Esophagus mucosa (tissue), 1 donor: Measurements from ENCODE around the gene TMEM100. TPM values are rescaled to one million over a fixed set of nuclear protein-coding genes. Genes with fewer than 3 reads are reported as not detected.
"Not testable (repeated sequence)": the region's sequence is repeated elsewhere in the genome, so short reads cannot be mapped to it uniquely, and the experiment has no call there.

Experiments
- ATAC-seq: fragments of 200-7000 bp; cut with Tn5 transposase; one replicate; pipeline ENCODE4 v1.9.1; 2020
- total RNA-seq: library from RNA; stranded (reverse); gene quantifications from one replicate; pipeline ENCODE4 v1.2.4, GENCODE V29; 2023
- donor health status: DM: yes; HTN: yes; CAD: no.

The TMEM100 gene
- total RNA-seq, 1 donor from 2014 or later, result 0.76 TPM

DNA sequence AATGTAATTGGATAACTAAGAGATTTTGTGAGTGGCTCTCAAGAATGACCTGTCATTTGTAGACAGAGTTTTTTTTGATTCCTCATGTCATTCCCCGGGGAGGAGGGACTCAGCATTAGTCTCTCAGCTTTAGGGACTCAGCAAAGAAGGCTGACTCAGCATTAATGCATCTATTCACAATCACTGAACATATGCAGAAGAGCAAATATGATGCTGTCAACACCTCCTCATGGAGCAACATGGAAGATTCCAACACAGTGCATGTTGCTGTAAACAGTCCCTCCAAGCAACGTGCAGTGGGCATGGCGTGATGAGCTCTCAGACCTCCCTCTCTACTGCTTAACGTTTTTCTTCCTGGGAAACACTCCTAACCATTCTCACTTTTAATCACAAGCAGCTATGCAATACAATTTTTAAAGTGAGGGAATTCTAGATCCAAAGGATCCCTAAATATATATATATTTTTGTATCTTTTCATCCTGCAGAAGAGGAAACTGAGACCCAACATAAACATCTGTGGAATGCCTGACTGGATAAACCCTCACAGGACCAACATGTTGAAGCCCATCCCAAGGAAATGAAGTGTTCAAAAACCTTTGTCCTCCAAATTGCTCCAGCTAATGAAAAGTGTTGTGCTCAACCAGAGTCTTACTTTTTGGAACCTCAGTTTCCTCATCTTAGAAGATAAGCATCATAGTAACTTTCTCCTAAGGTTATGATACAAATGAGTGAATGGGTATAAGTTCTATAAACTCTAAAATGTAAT, 38.9 kb downstream of the TMEM100 start:
- no peak for ATAC-seq

DNA sequence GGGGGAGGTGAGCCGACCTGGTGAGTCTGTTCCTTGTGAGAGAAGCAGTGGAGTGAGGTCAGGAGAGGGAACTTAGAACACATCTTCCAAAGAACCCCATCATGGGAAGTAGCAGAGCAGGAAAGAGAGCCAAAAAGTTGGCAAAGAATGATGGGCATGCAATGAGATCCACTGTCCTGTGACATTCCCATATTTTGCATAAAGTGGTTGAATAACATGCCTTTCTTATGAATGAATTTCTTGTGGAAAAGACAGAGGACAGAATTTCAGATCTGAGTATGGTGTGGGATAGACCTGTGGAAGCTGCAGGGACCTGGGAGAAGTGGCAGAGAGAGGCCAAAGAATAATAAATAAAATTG, 41.3 kb downstream of the TMEM100 start:
- no peak for ATAC-seq

DNA sequence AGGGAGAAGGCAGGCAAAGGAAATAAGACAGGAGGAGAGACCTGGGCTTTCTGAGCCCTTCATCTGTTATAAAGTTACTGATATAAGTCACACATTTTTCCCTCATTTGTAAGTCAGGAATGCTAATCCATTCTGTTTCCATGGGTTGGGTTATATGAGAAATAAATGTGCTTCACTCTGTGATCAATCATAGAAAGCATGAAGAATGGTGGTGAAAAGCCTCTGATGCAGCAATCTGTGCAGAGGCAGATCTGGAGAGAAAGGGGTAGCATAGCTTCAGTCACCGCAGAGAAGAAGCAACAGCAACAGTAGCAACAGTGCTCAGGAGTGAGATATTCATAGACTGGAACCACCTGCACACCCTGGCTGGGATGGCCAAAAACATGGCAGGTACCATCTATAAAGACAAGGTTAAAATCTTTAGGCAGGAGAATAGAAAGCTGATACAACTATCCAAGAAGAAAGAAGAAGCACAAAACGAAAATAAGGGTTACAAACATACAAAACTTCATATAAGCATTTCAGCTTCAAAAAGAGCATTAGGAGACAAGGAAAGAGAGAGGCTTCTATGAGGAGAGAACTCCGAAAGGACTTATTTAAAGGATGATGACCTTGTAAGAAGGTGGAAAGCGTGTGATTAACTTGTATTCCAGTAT, 41.9 kb downstream of the TMEM100 start:
- ATAC-seq, result no peak

DNA sequence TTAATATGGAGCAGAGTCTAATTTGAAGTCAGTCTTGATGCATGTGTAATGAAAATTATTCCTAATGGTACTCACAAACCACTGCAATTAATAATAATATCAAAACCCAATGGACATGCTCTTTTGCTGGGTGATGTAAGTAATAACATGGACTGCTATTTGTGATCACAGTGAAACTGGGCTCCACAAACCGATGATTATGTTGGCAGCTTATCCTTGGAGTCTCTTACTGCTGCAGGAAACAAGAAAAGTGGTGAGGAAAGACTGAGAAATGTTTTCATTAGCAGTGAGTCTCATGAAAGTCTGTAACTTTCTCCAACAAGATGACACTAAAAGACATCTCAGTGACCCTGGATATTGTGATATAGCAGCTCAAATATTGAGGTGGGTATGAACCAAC, 45.2 kb downstream of the TMEM100 start:
- ATAC-seq, result no peak

DNA sequence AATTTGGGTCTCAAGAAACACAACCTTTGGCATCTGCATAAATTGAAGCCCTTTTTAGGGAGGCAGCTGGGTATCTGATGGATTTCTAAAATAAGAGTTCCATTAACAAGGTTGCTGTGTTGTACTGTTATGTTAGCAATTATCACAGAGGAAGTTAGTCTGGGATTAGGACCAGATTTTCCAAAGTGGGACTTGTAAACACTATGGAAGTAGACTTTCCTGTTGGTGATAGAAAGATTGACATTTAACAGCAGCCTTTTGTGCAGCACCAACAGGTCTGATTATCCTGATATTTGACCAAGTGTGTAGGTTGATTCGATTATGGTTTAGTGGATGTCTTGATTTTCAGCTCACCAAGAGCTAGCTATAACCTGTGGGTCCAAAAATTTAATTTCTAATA, 46.4 kb downstream of the TMEM100 start:
- ATAC-seq, result no peak

DNA sequence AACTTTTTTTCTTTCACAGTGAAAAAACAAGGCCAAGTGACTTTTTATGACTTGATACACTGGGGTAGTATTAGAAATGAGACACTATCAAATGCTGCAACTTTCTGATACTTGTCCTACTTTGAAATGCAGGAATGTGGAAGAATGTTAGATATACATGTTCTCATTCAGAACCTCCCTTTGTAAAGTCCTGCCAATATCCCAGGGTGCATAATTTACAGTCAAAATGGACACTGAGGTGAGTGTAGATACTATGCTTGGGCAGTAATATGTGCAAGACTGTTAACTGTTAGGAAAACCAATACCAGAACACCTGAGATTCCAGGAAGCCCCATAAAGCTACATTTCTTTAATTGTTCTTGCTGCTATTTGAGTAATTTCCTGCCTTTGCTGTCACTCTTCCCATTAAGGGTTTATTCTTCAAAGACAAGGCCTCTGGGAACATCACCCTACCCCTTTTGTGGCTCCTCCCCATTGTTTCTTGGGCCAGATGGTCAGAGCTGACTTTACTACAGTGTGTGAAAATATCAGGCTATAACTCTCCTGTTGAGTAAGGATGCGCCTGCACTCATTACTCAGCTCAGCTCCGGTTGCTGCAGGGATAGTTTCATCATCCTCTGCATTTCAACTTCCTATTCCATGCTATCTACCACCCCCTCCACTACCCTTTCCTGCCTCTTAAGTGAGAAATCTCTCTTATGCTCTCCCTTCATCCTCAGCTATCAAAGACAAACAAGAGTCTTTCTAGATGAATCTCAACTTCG, 48.7 kb downstream of the TMEM100 start:
- no peak for ATAC-seq

DNA sequence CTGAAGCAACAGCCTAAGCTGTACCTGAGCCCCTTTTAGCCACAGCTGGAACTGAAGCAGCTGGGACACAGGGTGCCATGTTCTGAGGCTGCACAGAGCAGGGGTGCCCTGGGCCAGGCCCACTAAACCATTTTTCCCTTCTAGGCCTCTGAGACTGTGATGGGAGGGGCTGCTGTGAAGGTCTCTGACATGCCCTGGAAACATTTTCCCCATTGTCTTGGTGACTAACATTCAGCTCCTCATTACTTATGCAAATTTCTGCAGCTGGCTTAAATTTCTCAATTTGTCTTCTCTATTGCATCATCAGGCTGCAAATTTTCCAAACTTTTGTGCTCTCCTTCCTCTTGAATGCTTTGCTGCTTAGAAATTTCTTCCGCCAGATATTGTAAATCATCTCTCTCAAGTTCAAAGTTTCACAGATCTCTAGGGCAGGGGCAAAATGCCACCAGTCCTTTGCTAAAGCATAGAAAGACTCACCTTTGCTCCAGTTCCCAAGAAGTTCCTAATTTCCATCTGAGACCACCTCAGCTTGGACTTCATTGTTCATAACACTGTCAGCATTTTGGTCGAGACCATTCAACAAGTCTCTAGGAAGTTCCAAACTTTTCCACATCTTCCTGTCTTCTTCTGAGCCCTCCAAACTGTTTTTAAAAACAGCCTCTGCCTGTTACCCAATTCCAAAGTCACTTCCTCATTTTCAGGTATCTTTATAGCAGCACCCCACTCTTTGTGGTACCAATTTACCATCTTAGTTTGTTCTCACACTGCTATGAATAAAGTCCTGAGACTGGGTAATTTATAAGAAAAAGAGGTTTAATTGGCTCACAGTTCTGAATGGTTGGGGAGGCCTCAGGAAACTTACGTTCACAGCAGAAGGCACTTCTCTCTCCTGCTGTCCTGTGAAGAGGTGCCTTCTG, 49.8 kb downstream of the TMEM100 start:
- no peak for ATAC-seq

DNA sequence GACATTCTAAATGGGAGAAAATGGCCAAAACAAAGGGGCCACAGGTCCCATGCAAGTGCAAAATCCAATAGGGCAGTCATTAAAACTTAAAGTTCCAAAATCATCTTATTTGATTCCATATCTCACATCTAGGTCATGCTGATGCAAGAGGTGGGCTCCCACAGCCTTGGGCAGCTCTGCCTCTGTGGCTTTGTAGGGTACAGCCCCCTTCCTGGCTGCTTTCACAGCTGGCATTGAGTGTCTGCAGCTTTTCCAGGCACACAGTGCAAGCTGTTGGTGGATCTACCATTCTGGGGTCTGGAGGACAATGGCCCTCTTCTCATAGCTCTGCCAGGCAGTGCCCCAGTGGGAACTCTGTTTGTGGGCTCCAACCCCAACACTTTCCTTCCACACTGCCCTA, 50.7 kb downstream of the TMEM100 start:
- not testable (repeated sequence) for ATAC-seq

Other genes with a start within 250 kb of the TMEM100 start
- gene SMIM36, start 211.4 kb downstream of the TMEM100 start, total RNA-seq, result not detected
- 9.1 TPM for gene PCTP, start 28.2 kb upstream of the TMEM100 start, total RNA-seq